H9 (cell line): ENCODE measurements around the gene DYRK2. TPM values are rescaled to one million over a fixed set of nuclear protein-coding genes. Genes with fewer than 3 reads are reported as not detected.

Source experiments
- DNase-seq: peaks from one replicate; pipeline ENCODE4 v3.0.0-alpha.2; 2017
- H2AFZ ChIP-seq: one replicate; pipeline ENCODE4 v1.6.1; 2013; ENCODE audit warnings: mild to moderate bottlenecking, low read length, control low read depth, moderate library complexity
- H2AK5ac ChIP-seq: 2 replicates; pipeline ENCODE4 v1.6.1; 2013; ENCODE audit warnings: low read length, control low read depth, mixed read lengths; ENCODE audit not compliant: insufficient read length
- H2BK120ac ChIP-seq: one replicate; pipeline ENCODE4 v1.6.1; 2013; ENCODE audit warnings: low read depth, mild to moderate bottlenecking, low read length, control low read depth, inconsistent platforms; ENCODE audit not compliant: poor library complexity, severe bottlenecking
- H2BK12ac ChIP-seq: 2 replicates; pipeline ENCODE4 v1.6.1; 2013; ENCODE audit warnings: low read length, control low read depth, mixed read lengths, low read depth; ENCODE audit not compliant: insufficient read length
- H2BK15ac ChIP-seq: 2 replicates; pipeline ENCODE4 v1.6.1; 2013; ENCODE audit warnings: low read depth, low read length, control low read depth
- H2BK20ac ChIP-seq: one replicate; pipeline ENCODE4 v1.6.1; 2013; ENCODE audit warnings: low read depth, mild to moderate bottlenecking, low read length, control low read depth, inconsistent platforms; ENCODE audit not compliant: poor library complexity, severe bottlenecking
- H2BK5ac ChIP-seq: 2 replicates; pipeline ENCODE4 v1.6.1; 2013; ENCODE audit warnings: low read length, control low read depth, mixed read lengths; ENCODE audit not compliant: insufficient read length
- H3K14ac ChIP-seq: 2 replicates; pipeline ENCODE4 v1.6.1; 2013; ENCODE audit warnings: low read length, control low read depth; ENCODE audit not compliant: insufficient read depth
- H3K18ac ChIP-seq: 2 replicates; pipeline ENCODE4 v1.6.1; 2013; ENCODE audit warnings: low read depth, mild to moderate bottlenecking, mixed read lengths, low read length, control low read depth; ENCODE audit not compliant: insufficient read length
- H3K23ac ChIP-seq: 2 replicates; pipeline ENCODE4 v1.6.1; 2013; ENCODE audit warnings: low read length, control low read depth, mixed read lengths, low read depth; ENCODE audit not compliant: insufficient read length
- H3K23me2 ChIP-seq: 2 replicates; pipeline ENCODE4 v1.6.1; 2013; ENCODE audit warnings: low read depth, mild to moderate bottlenecking, mixed read lengths, low read length, control low read depth; ENCODE audit not compliant: insufficient read length, poor library complexity, severe bottlenecking
- H3K27ac ChIP-seq: 2 replicates; pipeline ENCODE4 v1.5.1; 2013; ENCODE audit warnings: low read length, control low read depth, mixed read lengths, low read depth; ENCODE audit not compliant: insufficient read length
- H3K27me3 ChIP-seq: 2 replicates; pipeline ENCODE4 v1.6.1; 2013; ENCODE audit warnings: low read length, control low read depth, inconsistent platforms; ENCODE audit not compliant: insufficient read depth
- H3K4ac ChIP-seq: 2 replicates; pipeline ENCODE4 v1.6.1; 2013; ENCODE audit warnings: low read depth, mild to moderate bottlenecking, control low read depth, inconsistent platforms, low read length, moderate library complexity
- H3K4me1 ChIP-seq: 2 replicates; pipeline ENCODE4 v1.6.1; 2013; ENCODE audit warnings: low read length, control low read depth, inconsistent platforms; ENCODE audit not compliant: insufficient read depth
- H3K4me2 ChIP-seq: 2 replicates; pipeline ENCODE4 v1.6.1; 2013; ENCODE audit warnings: low read length, control low read depth, mixed read lengths; ENCODE audit not compliant: insufficient read length, insufficient read depth
- H3K56ac ChIP-seq: 2 replicates; pipeline ENCODE4 v1.6.1; 2013; ENCODE audit warnings: low read depth, mild to moderate bottlenecking, mixed read lengths, low read length, control low read depth; ENCODE audit not compliant: insufficient read length
- H3K79me1 ChIP-seq: 2 replicates; pipeline ENCODE4 v1.6.1; 2013; ENCODE audit warnings: low read depth, mild to moderate bottlenecking, moderate library complexity, low read length, control low read depth, inconsistent platforms; ENCODE audit not compliant: insufficient read depth, poor library complexity, severe bottlenecking
- H3K79me2 ChIP-seq: 2 replicates; pipeline ENCODE4 v1.6.1; 2013; ENCODE audit warnings: low read length, control low read depth, inconsistent platforms; ENCODE audit not compliant: insufficient read depth
- H3K9ac ChIP-seq: 2 replicates; pipeline ENCODE4 v1.6.1; 2013; ENCODE audit warnings: low read length, control low read depth, mixed read lengths; ENCODE audit not compliant: insufficient read length; ENCODE audit errors: extremely low read depth
- H3K9me3 ChIP-seq: one replicate; pipeline ENCODE4 v1.6.1; 2013; ENCODE audit warnings: low read depth, low read length, inconsistent platforms; ENCODE audit not compliant: control insufficient read depth
- H3T11ph ChIP-seq: one replicate; pipeline ENCODE4 v1.6.1; 2013; ENCODE audit warnings: mild to moderate bottlenecking, low read length, control low read depth, inconsistent platforms
- H4K20me1 ChIP-seq: one replicate; pipeline ENCODE4 v1.6.1; 2013; ENCODE audit not compliant: control insufficient read depth, insufficient read length, insufficient read depth
- H4K5ac ChIP-seq: 2 replicates; pipeline ENCODE4 v1.6.1; 2013; ENCODE audit warnings: low read depth, mild to moderate bottlenecking, mixed read lengths, low read length, control low read depth; ENCODE audit not compliant: insufficient read length
- H4K8ac ChIP-seq: replicated peaks from 2 replicates; pipeline ENCODE4 v1.6.1; 2013; ENCODE audit warnings: low read length, control low read depth, mixed read lengths, low read depth; ENCODE audit not compliant: insufficient read length
- H4K91ac ChIP-seq: 2 replicates; pipeline ENCODE4 v1.6.1; 2013; ENCODE audit warnings: low read depth, mild to moderate bottlenecking, moderate library complexity, mixed read lengths, low read length, control low read depth; ENCODE audit not compliant: insufficient read length
- H3K27ac Mint-ChIP-seq, 3 experiments: 2 replicates in 2 of 3; 3 replicates in 1 of 3; pipeline ENCODE4 v1.8.0; 2020 to 2021; ENCODE audit warnings: mixed read lengths in 3 of 3, mild to moderate bottlenecking in 1 of 3, moderate library complexity in 1 of 3
- H3K27me3 Mint-ChIP-seq: 2 replicates; pipeline ENCODE4 v1.8.0; 2021; ENCODE audit warnings: low read depth, mild to moderate bottlenecking, moderate library complexity, mixed read lengths
- H3K36me3 Mint-ChIP-seq, 3 experiments: 2 replicates in 2 of 3; 3 replicates in 1 of 3; pipeline ENCODE4 v1.8.0; 2020 to 2021; ENCODE audit warnings: low read depth in 3 of 3, mixed read lengths in 3 of 3; ENCODE audit not compliant: insufficient read depth in 1 of 3
- H3K4me1 Mint-ChIP-seq, 2 experiments: 2 replicates each; pipeline ENCODE4 v1.8.0; 2020; ENCODE audit warnings: mixed read lengths in 2 of 2
- H3K4me3 Mint-ChIP-seq, 2 experiments: 2 replicates in 1 of 2; 3 replicates in 1 of 2; pipeline ENCODE4 v1.8.0; 2020 to 2021; ENCODE audit warnings: mild to moderate bottlenecking in 2 of 2, mixed read lengths in 2 of 2, moderate library complexity in 1 of 2
- H3K9me3 Mint-ChIP-seq, 2 experiments: 2 replicates in 1 of 2; 3 replicates in 1 of 2; pipeline ENCODE4 v1.8.0; 2020; ENCODE audit warnings: mild to moderate bottlenecking in 2 of 2, mixed read lengths in 2 of 2, moderate library complexity in 1 of 2
- CTCF ChIP-seq: fragments of 200-600 bp; sonication (generic); conservative IDR thresholded peaks from 3 replicates; pipeline ENCODE4 v1.8.0; 2021; ENCODE audit warnings: antibody characterized with exemption, mild to moderate bottlenecking
- WGBS: extraction: QIAGEN DNeasy Blood & Tissue Kit; methylation state at CpG from one replicate; pipeline ENCODE4 v1.1.7; 2013; ENCODE audit warnings: missing lambda C conversion rate, low lambda C conversion rate, mixed read lengths; ENCODE audit not compliant: insufficient read length; ENCODE audit errors: extremely low coverage; 5-methylcytosine and 5-hydroxymethylcytosine counted together
- total RNA-seq: library from RNA; stranded (reverse); gene quantifications from 2 replicates; pipeline ENCODE4 v1.2.1, GENCODE V29; 2021

Gene DYRK2
- total RNA-seq, 1 experiment from 2014 or later = 40.6 TPM

GRCh38 chr12:67618303-67618702 lies 30.2 kb upstream of the DYRK2 start:
- H3K23ac ChIP-seq = no peak overlapping the region
- no peaks in the 10 kb centered on the region for H3K27me3 ChIP-seq
- no peak overlapping the region for H4K8ac ChIP-seq
- H4K5ac ChIP-seq = no peak overlapping the region
- no peak overlapping the region for H3K27ac ChIP-seq
- no peak overlapping the region for H3K56ac ChIP-seq
- no CpG with 5 or more reads among the region's 3 CpGs for WGBS
- H2BK12ac ChIP-seq = no peak overlapping the region
- no peaks in the 10 kb centered on the region for H3K79me2 ChIP-seq
- H3K27me3 Mint-ChIP-seq = no peaks in the 10 kb centered on the region
- no peaks in the 10 kb centered on the region for H3K79me1 ChIP-seq
- H3K4me1 Mint-ChIP-seq = peaks cover 7 to 14% of the 10 kb centered on the region in 2 experiments
- H3K23me2 ChIP-seq = no peaks in the 10 kb centered on the region
- no peak overlapping the region for H3K4ac ChIP-seq
- H4K20me1 ChIP-seq = no peaks in the 10 kb centered on the region
- H2AK5ac ChIP-seq = no peak overlapping the region
- no peak overlapping the region for H3K18ac ChIP-seq
- no peaks in the 10 kb centered on the region for H3K36me3 Mint-ChIP-seq
- no peak overlapping the region for H2AFZ ChIP-seq
- no peak overlapping the region for H3K9ac ChIP-seq
- no peak for DNase-seq
- no peak overlapping the region for H2BK5ac ChIP-seq
- no peak overlapping the region for H2BK20ac ChIP-seq
- no peak overlapping the region for H4K91ac ChIP-seq
- no peak overlapping the region for H3K27ac Mint-ChIP-seq
- H3K14ac ChIP-seq = no peak overlapping the region
- H2BK15ac ChIP-seq = no peak overlapping the region
- H3K4me2 ChIP-seq = no peak overlapping the region
- H3K4me3 Mint-ChIP-seq = no peak overlapping the region
- H3T11ph ChIP-seq = no peak overlapping the region
- no peak for TF ChIP-seq CTCF
- H3K4me1 ChIP-seq = peaks cover 3% of the 10 kb centered on the region; the same call in 1 of the 2 replicates
- no peaks in the 10 kb centered on the region for H3K9me3 Mint-ChIP-seq
- H3K9me3 ChIP-seq = no peaks in the 10 kb centered on the region
- no peak overlapping the region for H2BK120ac ChIP-seq
